GM04503 (cell line): ENCODE data around the gene VANGL2.

Source experiments
- DNase-seq: peaks from one replicate; pipeline ENCODE4 v3.0.0-alpha.2; 2012; ENCODE audit warnings: low read depth

VANGL2 gene

GRCh38 chr1:160400223-160400645, at the start of gene VANGL2:
Gene VANGL2 (plus strand): TSS chr1:160400564. CDS start chr1:160415838, 15,274 bp downstream.
- no peak for DNase-seq

- no peak for DNase-seq
These were observed 48.7 kb upstream of the VANGL2 start for GRCh38 chr1:160351629-160352028.

GRCh38 chr1:160352555-160352954, 47.8 kb upstream of the VANGL2 start:
- no peak for DNase-seq

GRCh38 chr1:160353223-160353622, 47.1 kb upstream of the VANGL2 start:
- no peak for DNase-seq

GRCh38 chr1:160354388-160354985, 45.9 kb upstream of the VANGL2 start:
- DNase-seq: no peak

- DNase-seq: no peak
These were observed 42.9 kb upstream of the VANGL2 start for GRCh38 chr1:160357286-160358002.

GRCh38 chr1:160358073-160358472, 42.3 kb upstream of the VANGL2 start:
- no peak for DNase-seq

GRCh38 chr1:160359559-160360226, 40.7 kb upstream of the VANGL2 start:
- DNase-seq: no peak

- DNase-seq: no peak
These were observed 40.1 kb upstream of the VANGL2 start for GRCh38 chr1:160360227-160360695.

GRCh38 chr1:160361199-160361598, 39.2 kb upstream of the VANGL2 start:
- no peak for DNase-seq

- no peak for DNase-seq
These were observed 38.6 kb upstream of the VANGL2 start for GRCh38 chr1:160361814-160362167.

GRCh38 chr1:160362168-160362957, 38.0 kb upstream of the VANGL2 start:
- no peak for DNase-seq

- no peak for DNase-seq
These were observed 37.4 kb upstream of the VANGL2 start for GRCh38 chr1:160363010-160363409.

GRCh38 chr1:160363951-160364735, 36.2 kb upstream of the VANGL2 start:
- DNase-seq: no peak

- no peak for DNase-seq
These were observed 35.0 kb upstream of the VANGL2 start for GRCh38 chr1:160365325-160365724.

- no peak for DNase-seq
These were observed 33.4 kb upstream of the VANGL2 start, which contains the start of gene NHLH1 for GRCh38 chr1:160366731-160367515. Gene NHLH1 (plus strand): TSS chr1:160367071. CDS start chr1:160370732, 3,661 bp downstream.

GRCh38 chr1:160367516-160367900, 32.9 kb upstream of the VANGL2 start:
- DNase-seq: no peak

GRCh38 chr1:160367934-160368923, 32.1 kb upstream of the VANGL2 start:
- no peak for DNase-seq

- DNase-seq: no peak
These were observed 31.3 kb upstream of the VANGL2 start for GRCh38 chr1:160369087-160369486.
